H1 (cell line): ENCODE measurements around the gene ZNF277. TPM values are rescaled to one million over a fixed set of nuclear protein-coding genes. Genes with fewer than 3 reads are reported as not detected.

Experiments
- CTCF ChIA-PET: fragments of 300-600 bp; sonication (Branson Sonifier 250); formaldehyde crosslinking; loops from one replicate; lab custom pipeline; 2021; ENCODE audit not compliant: partially characterized antibody; lab: Charles Lee
- POLR2A ChIA-PET: fragments of 300-600 bp; sonication (Branson Sonifier 250); formaldehyde crosslinking; loops from one replicate; lab custom pipeline; 2021; ENCODE audit warnings: inconsistent platforms; ENCODE audit not compliant: partially characterized antibody; lab: Charles Lee
- DNase-seq, 2 experiments: peaks; one replicate each; pipeline versions ENCODE4 v3.0.0 to v3.0.0-alpha.2; 2010 to 2022; ENCODE audit warnings: low spot score in 2 of 2, low read depth in 1 of 2, mixed read lengths in 1 of 2
- FAIRE-seq: peaks from 2 replicates; lab custom pipeline; 2011; peaks lifted over from hg19 to GRCh38; lab: Jason Lieb, UNC
- H2AFZ ChIP-seq: 2 replicates; pipeline ENCODE4 v1.8.1; 2012; ENCODE audit warnings: low read length, inconsistent platforms
- H2AK5ac ChIP-seq: 2 replicates; pipeline ENCODE4 v1.6.1; 2013; ENCODE audit warnings: low read depth, low read length
- H2BK120ac ChIP-seq: replicated peaks from 2 replicates; pipeline ENCODE3; 2013; ENCODE audit warnings: low read depth, low read length, inconsistent platforms
- H2BK12ac ChIP-seq: 2 replicates; pipeline ENCODE4 v1.6.1; 2013; ENCODE audit warnings: low read depth, low read length
- H2BK15ac ChIP-seq: 2 replicates; pipeline ENCODE4 v1.6.1; 2013; ENCODE audit warnings: low read length
- H2BK20ac ChIP-seq: 2 replicates; pipeline ENCODE4 v1.6.1; 2013; ENCODE audit warnings: low read length
- H2BK5ac ChIP-seq: 2 replicates; pipeline ENCODE4 v1.6.1; 2013; ENCODE audit warnings: low read depth, low read length
- H3K14ac ChIP-seq: 2 replicates; pipeline ENCODE4 v1.6.1; 2013; ENCODE audit warnings: inconsistent platforms; ENCODE audit not compliant: insufficient read length
- H3K18ac ChIP-seq: 2 replicates; pipeline ENCODE4 v1.6.1; 2013; ENCODE audit warnings: low read length; ENCODE audit errors: extremely low read depth
- H3K23ac ChIP-seq: 2 replicates; pipeline ENCODE4 v1.6.1; 2013; ENCODE audit warnings: inconsistent platforms; ENCODE audit not compliant: insufficient read length
- H3K23me2 ChIP-seq: 2 replicates; pipeline ENCODE4 v1.6.1; 2013; ENCODE audit warnings: low read depth, low read length
- H3K27ac ChIP-seq: 2 replicates; pipeline ENCODE4 v1.6.1; 2011; ENCODE audit warnings: low read depth, low read length, inconsistent platforms
- H3K27me3 ChIP-seq, 4 experiments: replicated peaks in 1 of 4; 1 replicate in 1 of 4; 2 replicates in 3 of 4; pipeline versions ENCODE4 v1.6.1 to v1.8.1; 2011 to 2013; ENCODE audit warnings: low read length in 3 of 4, mild to moderate bottlenecking in 3 of 4, inconsistent platforms in 2 of 4, mixed read lengths in 2 of 4, moderate library complexity in 1 of 4; ENCODE audit not compliant: control insufficient read depth in 3 of 4, insufficient read depth in 3 of 4; ENCODE audit errors: extremely low read depth in 1 of 4
- H3K36me3 ChIP-seq, 4 experiments: 2 replicates each; pipeline versions ENCODE4 v1.6.1 to v1.8.1; 2011 to 2013; ENCODE audit warnings: mild to moderate bottlenecking in 4 of 4, low read length in 3 of 4, moderate library complexity in 2 of 4, control low read depth in 1 of 4, inconsistent platforms in 1 of 4; ENCODE audit not compliant: insufficient read depth in 4 of 4, control insufficient read depth in 2 of 4
- H3K4ac ChIP-seq: replicated peaks from 2 replicates; pipeline ENCODE3; 2013; ENCODE audit warnings: low read length, low read depth, mixed read lengths, inconsistent platforms; ENCODE audit not compliant: insufficient read length
- H3K4me1 ChIP-seq, 4 experiments: replicated peaks in 1 of 4; 1 replicate in 1 of 4; 2 replicates in 3 of 4; pipeline versions ENCODE4 v1.6.1 to v1.8.1; 2011 to 2013; ENCODE audit warnings: low read length in 3 of 4, inconsistent platforms in 2 of 4, mixed read lengths in 1 of 4; ENCODE audit not compliant: insufficient read depth in 4 of 4, control insufficient read depth in 3 of 4
- H3K4me2 ChIP-seq, 2 experiments: 2 replicates each; pipeline versions ENCODE4 v1.6.1 to v1.8.1; 2011 to 2013; ENCODE audit warnings: low read depth in 2 of 2, low read length in 2 of 2, control low read depth in 1 of 2, inconsistent platforms in 1 of 2, mild to moderate bottlenecking in 1 of 2; ENCODE audit not compliant: insufficient read depth in 1 of 2
- H3K4me3 ChIP-seq, 4 experiments: fragments of 200-600, 300-600 bp in 1 of 4; sonication (generic), shearing (Covaris generic), sonication (Bioruptor Twin) in 1 of 4; 2 replicates each; pipeline versions ENCODE4 v1.5.1 to v1.8.1; 2011 to 2016; ENCODE audit warnings: low read length in 4 of 4, low read depth in 3 of 4, control low read depth in 2 of 4, inconsistent platforms in 2 of 4, mild to moderate bottlenecking in 2 of 4, mixed read lengths in 1 of 4, moderate library complexity in 1 of 4; ENCODE audit not compliant: insufficient read depth in 2 of 4; ENCODE audit errors: extremely low read depth in 1 of 4
- H3K56ac ChIP-seq: replicated peaks from 2 replicates; pipeline ENCODE3; 2013; ENCODE audit warnings: low read depth, mild to moderate bottlenecking, mixed read lengths, low read length, inconsistent platforms; ENCODE audit not compliant: insufficient read length
- H3K79me1 ChIP-seq: 2 replicates; pipeline ENCODE4 v1.6.1; 2013; ENCODE audit warnings: low read depth, low read length, control low read depth
- H3K79me2 ChIP-seq, 2 experiments: 2 replicates each; pipeline versions ENCODE4 v1.6.1 to v1.8.1; 2012 to 2013; ENCODE audit warnings: low read length in 2 of 2, mild to moderate bottlenecking in 2 of 2, inconsistent platforms in 1 of 2; ENCODE audit not compliant: insufficient read depth in 2 of 2, control insufficient read depth in 1 of 2
- H3K9ac ChIP-seq, 4 experiments: replicated peaks in 1 of 4; 1 replicate in 1 of 4; 2 replicates in 3 of 4; pipeline versions ENCODE4 v1.6.1 to v1.8.1; 2011 to 2013; ENCODE audit warnings: low read depth in 3 of 4, low read length in 3 of 4, control low read depth in 2 of 4, mild to moderate bottlenecking in 2 of 4, moderate library complexity in 2 of 4, inconsistent platforms in 1 of 4; ENCODE audit errors: extremely low read depth in 1 of 4
- H3K9me3 ChIP-seq, 2 experiments: 2 replicates each; pipeline versions ENCODE4 v1.6.1 to v1.8.1; 2012 to 2013; ENCODE audit warnings: mild to moderate bottlenecking in 2 of 2, moderate library complexity in 2 of 2, control low read depth in 1 of 2, inconsistent platforms in 1 of 2, low read depth in 1 of 2, low read length in 1 of 2, mixed read lengths in 1 of 2; ENCODE audit not compliant: insufficient read depth in 2 of 2
- H4K20me1 ChIP-seq, 2 experiments: replicated peaks in 1 of 2; 2 replicates each; pipeline versions ENCODE3 to v1.8.1; 2011 to 2013; ENCODE audit warnings: inconsistent platforms in 2 of 2, low read length in 2 of 2, mild to moderate bottlenecking in 1 of 2; ENCODE audit not compliant: insufficient read depth in 2 of 2, control insufficient read depth in 1 of 2
- H4K5ac ChIP-seq: 2 replicates; pipeline ENCODE4 v1.6.1; 2013; ENCODE audit warnings: low read length, low read depth, mixed read lengths, inconsistent platforms; ENCODE audit not compliant: insufficient read length
- H4K8ac ChIP-seq: 2 replicates; pipeline ENCODE4 v1.8.0; 2013; ENCODE audit warnings: mild to moderate bottlenecking, moderate library complexity, low read length, inconsistent platforms; ENCODE audit not compliant: insufficient read depth; ENCODE audit errors: extremely low read depth
- H4K91ac ChIP-seq: replicated peaks from 2 replicates; pipeline ENCODE3; 2013; ENCODE audit warnings: low read length, mixed read lengths, inconsistent platforms; ENCODE audit not compliant: insufficient read length
- ASH2L ChIP-seq: fragments of 200-600, 300-600 bp; sonication (generic); IDR thresholded peaks from one replicate; pipeline ENCODE4 v1.7.1; 2017; ENCODE audit warnings: low read length
- HDAC2 ChIP-seq, 2 experiments: fragments of 300-600 bp in 1 of 2; sonication (generic) in 1 of 2; IDR thresholded peaks; 2 replicates each; pipeline ENCODE4 v1.6.1; 2011 to 2012; ENCODE audit warnings: low read depth in 2 of 2, low read length in 2 of 2, mild to moderate bottlenecking in 2 of 2, moderate library complexity in 2 of 2, borderline replicate concordance in 1 of 2, inconsistent platforms in 1 of 2
- KDM5A ChIP-seq: fragments of 200-600 bp; IDR thresholded peaks from 2 replicates; pipeline ENCODE4 v1.7.1; 2012; ENCODE audit warnings: mild to moderate bottlenecking, low read length, inconsistent platforms, mixed read lengths
- POLR2A ChIP-seq, 2 experiments: IDR thresholded peaks; 1 replicate in 1 of 2; 2 replicates in 1 of 2; pipeline ENCODE4 v1.6.1; 2011; ENCODE audit warnings: low read depth in 2 of 2, low read length in 2 of 2, mild to moderate bottlenecking in 2 of 2; ENCODE audit errors: control extremely low read depth in 1 of 2
- WGBS, 2 experiments: shearing (Covaris generic) in 1 of 2; methylation state at CpG; one replicate each; pipeline versions ENCODE4 v1.1.6 to v1.1.7; 2013 to 2015; ENCODE audit warnings: low lambda C conversion rate in 2 of 2, mixed read lengths in 2 of 2, inconsistent platforms in 1 of 2, low coverage in 1 of 2, missing lambda C conversion rate in 1 of 2; ENCODE audit not compliant: insufficient replicate concordance in 2 of 2, insufficient coverage in 1 of 2, insufficient read length in 1 of 2; ENCODE audit errors: extremely low coverage in 1 of 2, missing lambda C conversion rate in 1 of 2; 5-methylcytosine and 5-hydroxymethylcytosine counted together
- polyA plus RNA-seq, 7 experiments: library from polyadenylated mRNA; depleted of rRNA in 3 of 7; stranded (reverse) in 5 of 7; unstranded in 2 of 7; fragments of >200 nt in 5 of 7; fragments of 200-250 nt in 2 of 7; gene quantifications; 1 replicate in 5 of 7; 2 replicates in 1 of 7; 4 replicates in 1 of 7; pipeline versions ENCODE4 v1.2.1 to v1.2.3, GENCODE V29; 2011 to 2013; ENCODE audit warnings: missing spikeins in 2 of 7, mixed read lengths in 2 of 7
- total RNA-seq: library from RNA; stranded (reverse); fragmentation: NEBNext Ultra II Directional; extraction: Animal tissue kit (Norgen Biotek cat#: 25700); gene quantifications from 2 replicates; pipeline ENCODE4 v1.2.1, GENCODE V29; 2021

ZNF277 gene
- total and polyA plus RNA-seq, 2 of the 8 experiments (the other 6 are each of a cell fraction or from before 2014, with no cell fraction given): 5.1 to 21.7 TPM

DNA sequence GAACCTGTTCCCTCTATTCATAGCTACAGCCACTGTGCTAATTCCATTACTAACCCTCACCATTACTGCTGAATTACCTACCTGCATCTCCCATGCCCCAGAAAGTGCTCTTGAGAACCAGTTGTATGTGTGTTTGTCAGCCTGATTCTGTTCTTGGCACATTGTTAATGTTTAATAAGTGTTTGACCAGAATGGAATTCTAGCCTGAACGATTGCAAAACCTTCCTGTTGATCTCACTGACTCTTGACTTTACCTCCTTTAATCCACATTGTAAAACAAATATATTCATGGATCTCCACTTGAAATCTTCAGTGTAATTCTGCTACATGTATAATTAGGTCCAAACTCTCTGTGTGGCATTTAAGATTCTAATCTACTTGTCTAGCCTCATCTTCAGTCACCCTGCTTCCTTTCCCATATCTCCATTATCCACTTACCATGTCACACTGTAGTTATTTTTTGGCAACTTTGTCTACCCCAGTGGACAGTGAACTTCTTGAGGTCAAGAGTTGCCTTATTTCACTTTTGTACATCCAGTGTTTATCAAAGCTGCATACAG is 4.9 kb downstream of the ZNF277 start:
- Histone ChIP-seq H3K36me3 (no peaks in the 10 kb centered on the region), H2AFZ (no peak overlapping the region), H3K9ac (no peak overlapping the region), H3K27me3 (peaks cover 0 to 2% (median 0%) of the 10 kb centered on the region in 4 experiments; a peak in 1 of 7 replicates), H3K4me3 (no peak overlapping the region), H3K79me1 (no peaks in the 10 kb centered on the region; the same call in 1 of the 2 replicates), H4K5ac (no peak overlapping the region), H3K14ac (no peak overlapping the region), H2BK120ac (no peak overlapping the region), H3K56ac (no peak overlapping the region), H4K91ac (no peak overlapping the region), H2BK12ac (no peak overlapping the region), H3K27ac (no peak overlapping the region), H3K23me2 (peaks cover 6% of the 10 kb centered on the region; the same call in 1 of the 2 replicates), H3K4me2 (no peak overlapping the region), H2AK5ac (no peak overlapping the region), H3K4ac (no peak overlapping the region), H2BK15ac (no peak overlapping the region), H3K9me3 (no peaks in the 10 kb centered on the region)
- no peak for FAIRE-seq
- DNase-seq: no peak
- CTCF ChIA-PET: interaction anchor here (1.4 kb wide), 1 partner anchor 10 kb away, joined by 4 read pairs; no protein-coding TSS in a partner anchor
- TF ChIP-seq ASH2L (no peak), KDM5A (no peak), HDAC2 (IDR thresholded peaks at IDR 0.05; ENCODE audit: borderline replicate concordance in 1 of 2, low read depth in 2 of 2, low read length in 2 of 2) (no peak), POLR2A (IDR thresholded peaks at IDR 0.05; ENCODE audit: control extremely low read depth in 1 of 2, low read depth in 2 of 2, low read length in 2 of 2) (no peak)
- TF ChIP-seq, all 59 proteins: peak for 0
- Histone ChIP-seq H3K4me1 (peaks cover 0 to 8% (median 4%) of the 10 kb centered on the region in 4 experiments; a peak in 4 of 7 replicates), H3K23ac (no peak overlapping the region), H3K18ac (no peak overlapping the region), H2BK5ac (no peak overlapping the region), H4K8ac (no peak overlapping the region), H2BK20ac (no peak overlapping the region), H3K79me2 (peaks cover 0 to 75% of the 10 kb centered on the region in 2 experiments; a peak in 2 of 4 replicates), H4K20me1 (peaks cover 2 to 8% of the 10 kb centered on the region in 2 experiments)
- POLR2A ChIA-PET: no interaction called here
- 76% methylated on average over 1 of the region's 1 CpG; no CpG with 5 or more reads in 1 of the 2 experiments for WGBS, 2 experiments
